GM12878 (cell line): Measurements from ENCODE around the gene TRIM54. TPM values are rescaled to one million over a fixed set of nuclear protein-coding genes. Genes with fewer than 3 reads are reported as not detected.

Source experiments
- ATAC-seq: fragments of 200-7000 bp; cut with Tn5 transposase; 3 replicates; pipeline ENCODE4 v1.9.1; 2020; ENCODE audit warnings: mild to moderate bottlenecking, moderate library complexity
- BruUV-seq: library from RNA; stranded (reverse); fragments of 400-500 nt; replicated peaks from 2 replicates; lab custom pipeline; 2021; lab: Mats Ljungman, UMichigan
- CTCF ChIA-PET: fragments of 300-600 bp; sonication (Branson Sonifier 250); formaldehyde crosslinking; extraction: SDS; loops from one replicate; lab custom pipeline; 2021; ENCODE audit warnings: inconsistent platforms; lab: Yijun Ruan, JAX
- POLR2A ChIA-PET: fragments of 350-600 bp; formaldehyde crosslinking; extraction: SDS; loops from one replicate; lab custom pipeline; 2021; ENCODE audit warnings: inconsistent platforms; lab: Charles Lee
- RAD21 ChIA-PET: fragments of 300-600 bp; sonication (Branson Sonifier 250); formaldehyde crosslinking; loops from one replicate; lab custom pipeline; 2023; ENCODE audit warnings: antibody characterized with exemption; ENCODE audit not compliant: unreplicated experiment; lab: Charles Lee
- SMC1A ChIA-PET: fragments of 300-600 bp; sonication (Branson Sonifier 250); formaldehyde crosslinking; loops from one replicate; lab custom pipeline; 2023; ENCODE audit not compliant: unreplicated experiment, uncharacterized antibody; lab: Charles Lee
- DNase-seq: peaks from one replicate; pipeline ENCODE4 v3.0.0-alpha.2; 2011; ENCODE audit warnings: low read depth, low spot score
- FAIRE-seq: peaks from 3 replicates; lab custom pipeline; 2011; peaks lifted over from hg19 to GRCh38; lab: Jason Lieb, UNC
- H2AFZ ChIP-seq: 2 replicates; pipeline ENCODE4 v1.6.0; 2011; ENCODE audit warnings: low read depth, low read length, control low read depth; ENCODE audit not compliant: control insufficient read depth
- H3K27ac ChIP-seq: 2 replicates; pipeline ENCODE4 v1.5.1; 2011; ENCODE audit warnings: control low read depth; ENCODE audit not compliant: control insufficient read depth, insufficient read depth
- H3K27me3 ChIP-seq, 2 experiments: replicated peaks in 1 of 2; 2 replicates each; pipeline versions ENCODE4 v1.6.0 to v1.6.1; 2011; ENCODE audit warnings: low read length in 1 of 2; ENCODE audit not compliant: control insufficient read depth in 2 of 2, insufficient read depth in 2 of 2
- H3K36me3 ChIP-seq, 2 experiments: 2 replicates each; pipeline ENCODE4 v1.5.1; 2011; ENCODE audit warnings: low read length in 1 of 2; ENCODE audit not compliant: control insufficient read depth in 2 of 2, insufficient read depth in 2 of 2
- H3K4me1 ChIP-seq: 2 replicates; pipeline ENCODE4 v1.6.1; 2011; ENCODE audit warnings: mild to moderate bottlenecking, low read length, moderate library complexity, mixed read lengths; ENCODE audit not compliant: control insufficient read depth, insufficient read depth
- H3K4me2 ChIP-seq: 2 replicates; pipeline ENCODE4 v1.6.0; 2011; ENCODE audit warnings: control low read depth; ENCODE audit not compliant: control insufficient read depth, insufficient read depth
- H3K4me3 ChIP-seq: fragments of 200-600 bp; sonication (generic); 2 replicates; pipeline ENCODE4 v1.5.1; 2016
- H3K79me2 ChIP-seq: 2 replicates; pipeline ENCODE4 v1.6.0; 2011; ENCODE audit warnings: low read length; ENCODE audit not compliant: control insufficient read depth, insufficient read depth
- H3K9ac ChIP-seq: 2 replicates; pipeline ENCODE4 v1.8.0; 2011; ENCODE audit warnings: low read length, control low read depth, mixed read lengths; ENCODE audit not compliant: control insufficient read depth, insufficient read depth
- H3K9me3 ChIP-seq: replicated peaks from 3 replicates; pipeline ENCODE4 v1.5.1; 2011; ENCODE audit warnings: mild to moderate bottlenecking, low read length; ENCODE audit not compliant: control insufficient read depth, insufficient read depth
- H4K20me1 ChIP-seq: 2 replicates; pipeline ENCODE4 v1.6.0; 2011; ENCODE audit not compliant: control insufficient read depth, insufficient read depth
- CREM ChIP-seq: IDR thresholded peaks from 2 replicates; pipeline ENCODE4 v1.6.1; 2014; ENCODE audit warnings: antibody characterized with exemption, low read depth
- MEF2B ChIP-seq: fragments of 450-650 bp; IDR thresholded peaks from 2 replicates; pipeline ENCODE4 v1.6.1; 2018; ENCODE audit warnings: mild to moderate bottlenecking, moderate library complexity; ENCODE audit not compliant: partially characterized antibody, poor library complexity, severe bottlenecking
- MYB ChIP-seq: fragments of 150-350 bp; IDR thresholded peaks from 2 replicates; pipeline ENCODE4 v1.6.1; 2014; ENCODE audit warnings: mild to moderate bottlenecking, low read depth, low read length, borderline replicate concordance
- PAX5 ChIP-seq: IDR thresholded peaks from 2 replicates; pipeline ENCODE4 v1.6.1; 2011; ENCODE audit warnings: low read depth, low read length, borderline replicate concordance
- POU2F2 ChIP-seq: IDR thresholded peaks from 3 replicates; pipeline ENCODE4 v1.6.1; 2011; ENCODE audit warnings: low read depth, mild to moderate bottlenecking, low read length, borderline replicate concordance
- RAD21 ChIP-seq: IDR thresholded peaks from 2 replicates; pipeline ENCODE4 v1.6.1; 2011; ENCODE audit warnings: mild to moderate bottlenecking, low read depth, low read length, moderate library complexity; ENCODE audit not compliant: insufficient read depth
- RBBP5 ChIP-seq: fragments of 200-600 bp; sonication (generic); conservative IDR thresholded peaks from 2 replicates; pipeline ENCODE4 v1.6.1; 2016
- TCF3 ChIP-seq: IDR thresholded peaks from 2 replicates; pipeline ENCODE4 v1.6.1; 2012; ENCODE audit warnings: low read depth, mild to moderate bottlenecking, low read length, borderline replicate concordance; ENCODE audit not compliant: insufficient read depth
- WGBS: methylation state at CpG from one replicate; pipeline ENCODE4 v1.1.6; 2016; ENCODE audit warnings: low lambda C conversion rate; ENCODE audit not compliant: insufficient replicate concordance, insufficient coverage; ENCODE audit errors: missing lambda C conversion rate; 5-methylcytosine and 5-hydroxymethylcytosine counted together
- in situ Hi-C: fragments of 300-500 bp; cut with MboI; formaldehyde crosslinking; loops from 9 replicates; pipeline ENCODE4 v1.14.3; 2018; ENCODE audit warnings: mixed read lengths
- intact Hi-C: fragments of 100-400 bp; cut with micrococcal nuclease; formaldehyde crosslinking; loops from one replicate; pipeline ENCODE4 v1.14.2; 2022; ENCODE audit not compliant: unreplicated experiment
- polyA plus RNA-seq, 11 experiments: library from polyadenylated mRNA; depleted of rRNA in 4 of 11; unstranded in 6 of 11; stranded (reverse) in 5 of 11; fragments of >200 nt; fragmentation: Nextera tagmentation in 4 of 11; fragmentation: Illumina TruSeq in 1 of 11; extraction: Ambion mirVana in 4 of 11; extraction: Trizol in 1 of 11; gene quantifications; 1 replicate in 1 of 11; 2 replicates in 10 of 11; pipeline versions ENCODE4 v1.2.1 to v1.2.3, GENCODE V29; 2011 to 2016; ENCODE audit warnings: inconsistent platforms in 2 of 11, missing spikeins in 2 of 11, low read depth in 1 of 11
- total RNA-seq, 4 experiments: library from RNA; depleted of rRNA in 3 of 4; stranded (reverse); fragments of >200 nt in 3 of 4; fragmentation: Illumina TruSeq in 1 of 4; extraction: Trizol in 1 of 4; gene quantifications; 2 replicates each; pipeline versions ENCODE4 v1.2.1 to v1.2.3, GENCODE V29; 2013 to 2021
- TF ChIP-seq, protein P1 (sequence below), 3 experiments: IDR thresholded peaks in 2 of 3; conservative IDR thresholded peaks in 1 of 3; 2 replicates each; pipeline ENCODE4 v1.5.1; 2011; ENCODE audit warnings: low read depth in 3 of 3, low read length in 3 of 3, mild to moderate bottlenecking in 3 of 3, control low read depth in 2 of 3, moderate library complexity in 2 of 3, inconsistent platforms in 1 of 3, mixed read lengths in 1 of 3; ENCODE audit not compliant: control insufficient read depth in 2 of 3, insufficient read depth in 1 of 3; ENCODE audit errors: extremely low read depth in 1 of 3

Gene TRIM54
- total and polyA plus RNA-seq, 10 of the 15 experiments (the other 5 are each of a cell fraction or from before 2014, with no cell fraction given) = 0.03 to 0.08 TPM; not detected in 8

DNA sequence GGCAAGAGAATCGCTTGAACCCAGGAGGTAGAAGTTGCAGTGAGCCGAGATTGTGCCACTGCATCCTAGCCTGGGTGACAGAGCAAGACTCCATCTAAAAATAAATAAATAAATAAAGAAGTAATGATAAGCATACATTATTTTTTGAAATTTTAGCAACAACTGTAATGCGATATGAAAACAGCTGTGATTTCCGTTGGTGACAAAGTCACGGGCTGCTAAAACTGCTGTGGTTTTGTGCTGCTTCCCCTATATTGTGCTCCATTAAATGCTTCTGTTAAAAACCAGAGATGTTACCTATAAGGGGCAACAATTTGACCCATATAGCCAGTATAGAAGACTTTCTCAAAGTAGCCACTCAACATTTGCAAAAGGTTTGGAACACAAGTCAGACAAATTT lies 8.3 kb downstream of the TRIM54 start (continued):
- TF ChIP-seq MYB = no peak
- TF ChIP-seq CREM = no peak
- no peak for TF ChIP-seq PAX5
- no peak for TF ChIP-seq MEF2B

DNA sequence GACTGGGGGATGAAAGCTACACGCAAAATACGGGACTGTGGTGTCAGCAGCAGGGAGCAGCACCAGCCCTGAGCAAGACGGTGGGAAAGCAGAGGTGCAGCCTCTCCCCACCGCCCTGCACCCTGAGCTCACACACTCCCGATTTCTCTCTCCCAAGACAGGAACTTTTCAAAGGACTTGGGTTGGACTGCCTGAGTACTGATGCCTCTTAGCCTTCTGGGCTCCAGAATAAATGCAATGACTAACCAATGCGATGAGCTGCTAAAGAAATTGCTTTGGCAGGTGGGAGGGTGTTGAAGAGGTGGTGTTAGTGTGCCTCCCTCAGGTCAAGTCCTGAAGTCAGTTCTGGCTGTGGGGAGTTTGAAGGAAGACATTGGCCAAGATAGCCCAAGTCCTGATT lies 9.6 kb downstream of the TRIM54 start:
- SMC1A ChIA-PET = no interaction called here
- RAD21 ChIA-PET = interaction anchor here (2.0 kb wide), 1 partner anchor 11 kb away, joined by 8 read pairs; no protein-coding TSS in a partner anchor
- Histone ChIP-seq H4K20me1 (no peaks in the 10 kb centered on the region), H3K4me3 (no peak overlapping the region), H3K79me2 (no peaks in the 10 kb centered on the region), H3K27me3 (no peaks in the 10 kb centered on the region; a peak in 1 of 4 replicates), H3K27ac (no peak overlapping the region), H3K9me3 (no peaks in the 10 kb centered on the region), H3K4me1 (no peaks in the 10 kb centered on the region), H3K9ac (no peak overlapping the region), H2AFZ (no peak overlapping the region), H3K36me3 (no peaks in the 10 kb centered on the region), H3K4me2 (no peak overlapping the region)
- ATAC-seq (peak; percentile 28; the same call in 1 of the 3 replicates), FAIRE-seq (no peak), DNase-seq (no peak)
- 47% methylated on average over 6 of the region's 6 CpGs for WGBS
- in situ Hi-C loops (no loop called here), intact Hi-C loops (no loop called here)
- POLR2A ChIA-PET = interaction anchor here (1.6 kb wide), 1 partner anchor 11 kb away, joined by 4 read pairs; no protein-coding TSS in a partner anchor
- TF ChIP-seq RBBP5 (no peak), TCF3 (no peak), RAD21 (0 out of 2 replicates have a peak, but pooled peaks have one; percentile 14), POU2F2 (no peak)
- TF ChIP-seq, protein P1, sequence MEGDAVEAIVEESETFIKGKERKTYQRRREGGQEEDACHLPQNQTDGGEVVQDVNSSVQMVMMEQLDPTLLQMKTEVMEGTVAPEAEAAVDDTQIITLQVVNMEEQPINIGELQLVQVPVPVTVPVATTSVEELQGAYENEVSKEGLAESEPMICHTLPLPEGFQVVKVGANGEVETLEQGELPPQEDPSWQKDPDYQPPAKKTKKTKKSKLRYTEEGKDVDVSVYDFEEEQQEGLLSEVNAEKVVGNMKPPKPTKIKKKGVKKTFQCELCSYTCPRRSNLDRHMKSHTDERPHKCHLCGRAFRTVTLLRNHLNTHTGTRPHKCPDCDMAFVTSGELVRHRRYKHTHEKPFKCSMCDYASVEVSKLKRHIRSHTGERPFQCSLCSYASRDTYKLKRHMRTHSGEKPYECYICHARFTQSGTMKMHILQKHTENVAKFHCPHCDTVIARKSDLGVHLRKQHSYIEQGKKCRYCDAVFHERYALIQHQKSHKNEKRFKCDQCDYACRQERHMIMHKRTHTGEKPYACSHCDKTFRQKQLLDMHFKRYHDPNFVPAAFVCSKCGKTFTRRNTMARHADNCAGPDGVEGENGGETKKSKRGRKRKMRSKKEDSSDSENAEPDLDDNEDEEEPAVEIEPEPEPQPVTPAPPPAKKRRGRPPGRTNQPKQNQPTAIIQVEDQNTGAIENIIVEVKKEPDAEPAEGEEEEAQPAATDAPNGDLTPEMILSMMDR (IDR thresholded peaks at IDR 0.05 in 2 of 3, conservative IDR thresholded peaks at IDR 0.05 in 1 of 3; ENCODE audit: control insufficient read depth in 2 of 3, extremely low read depth in 1 of 3, insufficient read depth in 1 of 3, low read depth in 3 of 3, low read length in 3 of 3) = peak in 1 of 3 experiments; percentile 13; a peak in 1 of 6 replicates
- CTCF ChIA-PET = interaction anchor here (1.0 to 4.1 kb wide), 5 partner anchors 10 to 310 kb away, joined by 3 to 51 read pairs (median 16); partner anchors contain the start of gene TRIM54
- BruUV-seq = no TSS peak
